GM11168 (cell line): ENCODE data around the gene FEN1.

ENCODE experiments used
- in situ Hi-C: fragments of 300-500 bp; cut with MboI; formaldehyde crosslinking; loops from one replicate; pipeline ENCODE4 v1.12.0; 2022; ENCODE audit warnings: low sequenced_read_pairs; ENCODE audit not compliant: unreplicated experiment

The FEN1 gene

GRCh38 chr11:61793083-61793828 lies 545 bp downstream of the FEN1 start:
- in situ Hi-C loops, result loop anchor here (5.0 kb wide), 1 partner anchor 104 kb away; no protein-coding TSS in a partner anchor

DNA sequence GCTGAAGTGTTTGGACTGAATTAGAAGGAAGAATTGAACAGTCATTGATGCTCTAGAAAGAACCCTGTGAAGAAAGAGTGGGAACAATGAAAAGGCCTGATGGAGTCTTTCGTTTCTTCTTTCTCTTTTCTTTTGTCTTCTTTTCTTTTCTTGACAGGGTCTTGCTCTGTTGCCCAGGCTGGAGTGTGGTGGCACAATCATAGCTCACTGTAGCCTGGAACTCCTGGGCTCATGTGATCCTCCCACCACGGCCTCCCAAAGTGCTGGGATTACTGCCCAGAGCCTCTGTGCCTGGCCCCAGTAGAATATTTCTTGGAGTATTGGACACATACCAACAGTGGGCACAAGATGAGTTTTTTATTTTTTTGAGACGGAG lies 1.1 kb downstream of the FEN1 start:
- in situ Hi-C loops, result loop anchor here (5.0 kb wide), 1 partner anchor 103 kb away; no protein-coding TSS in a partner anchor

DNA sequence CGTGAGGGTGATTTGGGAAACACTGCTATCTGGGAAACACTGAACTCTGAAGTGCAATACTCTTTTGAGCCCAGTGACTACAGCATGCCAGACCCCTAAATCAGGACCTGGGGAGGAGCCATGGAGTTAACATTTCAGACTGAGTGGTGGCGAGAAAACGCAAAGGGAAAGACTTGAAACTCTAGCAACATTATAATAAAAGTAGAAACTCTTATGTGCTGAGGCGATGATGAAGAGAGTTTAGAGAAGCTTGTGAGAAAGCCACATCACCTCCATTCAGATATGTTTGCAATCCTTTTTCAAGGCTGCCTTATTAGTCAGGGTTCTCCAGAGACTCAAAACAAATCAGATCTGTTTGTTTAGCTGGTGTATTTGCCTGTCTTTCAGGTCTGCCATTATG lies 1.9 kb downstream of the FEN1 start:
- in situ Hi-C loops, result loop anchor here (5.0 kb wide), 1 partner anchor 103 kb away; no protein-coding TSS in a partner anchor

DNA sequence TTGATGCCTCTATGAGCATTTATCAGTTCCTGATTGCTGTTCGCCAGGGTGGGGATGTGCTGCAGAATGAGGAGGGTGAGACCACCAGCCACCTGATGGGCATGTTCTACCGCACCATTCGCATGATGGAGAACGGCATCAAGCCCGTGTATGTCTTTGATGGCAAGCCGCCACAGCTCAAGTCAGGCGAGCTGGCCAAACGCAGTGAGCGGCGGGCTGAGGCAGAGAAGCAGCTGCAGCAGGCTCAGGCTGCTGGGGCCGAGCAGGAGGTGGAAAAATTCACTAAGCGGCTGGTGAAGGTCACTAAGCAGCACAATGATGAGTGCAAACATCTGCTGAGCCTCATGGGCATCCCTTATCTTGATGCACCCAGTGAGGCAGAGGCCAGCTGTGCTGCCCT lies 2.7 kb downstream of the FEN1 start:
- in situ Hi-C loops, result no loop called here

DNA sequence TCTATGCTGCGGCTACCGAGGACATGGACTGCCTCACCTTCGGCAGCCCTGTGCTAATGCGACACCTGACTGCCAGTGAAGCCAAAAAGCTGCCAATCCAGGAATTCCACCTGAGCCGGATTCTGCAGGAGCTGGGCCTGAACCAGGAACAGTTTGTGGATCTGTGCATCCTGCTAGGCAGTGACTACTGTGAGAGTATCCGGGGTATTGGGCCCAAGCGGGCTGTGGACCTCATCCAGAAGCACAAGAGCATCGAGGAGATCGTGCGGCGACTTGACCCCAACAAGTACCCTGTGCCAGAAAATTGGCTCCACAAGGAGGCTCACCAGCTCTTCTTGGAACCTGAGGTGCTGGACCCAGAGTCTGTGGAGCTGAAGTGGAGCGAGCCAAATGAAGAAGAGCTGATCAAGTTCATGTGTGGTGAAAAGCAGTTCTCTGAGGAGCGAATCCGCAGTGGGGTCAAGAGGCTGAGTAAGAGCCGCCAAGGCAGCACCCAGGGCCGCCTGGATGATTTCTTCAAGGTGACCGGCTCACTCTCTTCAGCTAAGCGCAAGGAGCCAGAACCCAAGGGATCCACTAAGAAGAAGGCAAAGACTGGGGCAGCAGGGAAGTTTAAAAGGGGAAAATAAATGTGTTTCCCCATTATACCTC lies 3.3 kb downstream of the FEN1 start:
- in situ Hi-C loops, result no loop called here

DNA sequence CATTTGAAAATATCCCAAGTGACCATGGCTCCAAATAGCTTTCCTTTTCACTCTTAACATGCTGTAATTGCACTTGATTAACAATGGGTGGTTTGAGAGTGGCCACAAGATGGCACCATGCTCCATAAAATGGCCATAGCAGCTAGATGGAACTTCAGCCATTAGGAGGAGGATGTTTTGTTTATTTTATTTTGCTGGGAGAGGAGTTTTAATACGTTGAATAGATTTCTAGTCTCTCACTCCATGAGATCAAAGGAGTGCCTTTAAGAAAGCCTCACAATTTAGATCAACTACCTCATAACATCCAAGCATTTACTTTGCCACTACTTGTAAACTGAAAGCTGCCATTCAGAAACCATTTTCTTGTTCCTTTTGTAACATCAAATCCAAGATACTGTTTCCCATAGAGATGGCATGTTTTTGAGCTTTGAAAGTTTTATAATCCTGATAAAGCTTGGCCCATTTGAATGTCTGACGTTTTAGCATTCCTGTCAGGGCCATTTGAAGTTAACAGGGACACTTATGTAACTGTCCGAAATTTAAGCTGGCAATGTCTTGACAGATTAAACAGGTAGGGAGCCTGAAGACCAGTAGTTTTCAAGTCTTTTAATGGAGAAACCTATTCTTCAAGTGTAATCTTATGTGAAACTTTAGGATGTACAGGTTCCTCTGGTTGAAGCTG lies 4.7 kb downstream of the FEN1 start:
- in situ Hi-C loops, result no loop called here

GRCh38 chr11:61799665-61800284 lies 7.1 kb downstream of the FEN1 start:
- in situ Hi-C loops, result no loop called here

DNA sequence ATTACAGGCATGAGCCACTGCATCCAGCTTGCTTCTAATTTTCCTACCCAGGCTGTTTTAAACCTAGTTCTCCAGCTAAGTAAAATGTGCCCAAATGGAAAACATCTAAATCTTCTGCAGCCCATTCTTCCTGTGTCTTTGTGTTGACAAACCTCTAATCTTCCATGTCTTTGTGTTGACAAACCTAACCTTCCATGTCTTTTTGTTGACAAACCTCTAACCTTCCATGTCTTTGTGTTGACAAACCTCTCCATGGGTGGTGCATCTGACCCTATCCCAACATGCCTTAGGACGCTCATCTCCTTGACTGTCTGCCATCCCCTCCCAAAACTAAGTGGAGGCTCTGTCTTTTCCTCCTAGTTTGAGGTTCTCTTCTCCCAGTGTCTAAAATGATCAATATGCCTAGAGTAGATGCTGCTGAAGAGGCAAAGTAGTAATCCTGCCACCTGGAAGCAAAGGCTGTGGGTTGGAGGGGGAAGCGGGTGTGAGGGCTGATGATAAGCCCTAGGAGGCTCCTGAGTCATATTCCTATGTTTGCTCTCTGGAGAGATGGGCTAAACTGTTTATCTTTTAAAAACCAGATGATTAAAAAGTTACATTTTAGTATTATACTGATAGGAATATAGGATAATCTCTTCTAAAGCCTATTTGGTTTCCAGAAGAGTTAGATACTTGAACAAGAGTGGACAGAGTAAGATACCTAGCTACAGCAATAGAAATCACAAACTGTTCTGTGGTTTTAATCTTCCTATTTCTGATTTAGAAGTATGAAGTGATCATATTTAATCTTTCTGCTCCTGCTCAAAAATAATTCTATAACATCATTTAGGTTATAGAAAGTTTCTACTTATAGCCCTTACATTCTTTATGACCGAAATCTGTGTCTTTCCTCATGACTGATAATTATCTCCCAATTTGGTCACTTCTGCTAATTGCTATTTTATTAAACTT lies 7.9 kb downstream of the FEN1 start:
- in situ Hi-C loops, result no loop called here

DNA sequence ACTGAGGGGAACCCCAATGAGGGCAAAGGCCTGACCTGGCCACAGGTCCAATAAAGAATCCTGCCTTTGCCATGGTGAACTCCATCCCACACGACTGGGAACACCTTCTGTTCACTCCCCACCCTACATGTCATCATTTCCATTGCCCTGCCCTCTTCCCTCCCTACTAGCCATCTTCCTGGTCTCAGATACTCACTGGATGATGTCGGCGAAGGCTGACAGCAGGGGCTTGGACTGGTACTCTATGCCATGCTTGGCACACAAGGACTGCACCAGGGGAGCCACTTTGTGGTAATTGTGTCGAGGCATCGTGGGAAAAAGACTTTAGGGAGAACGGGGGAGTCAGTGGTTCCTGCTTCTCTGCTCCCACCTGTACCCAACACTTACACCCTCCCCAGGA lies 9.9 kb downstream of the FEN1 start:
- in situ Hi-C loops, result no loop called here

- in situ Hi-C loops, result no loop called here
Observed at GRCh38 chr11:61803889-61804647, 11.4 kb downstream of the FEN1 start.

DNA sequence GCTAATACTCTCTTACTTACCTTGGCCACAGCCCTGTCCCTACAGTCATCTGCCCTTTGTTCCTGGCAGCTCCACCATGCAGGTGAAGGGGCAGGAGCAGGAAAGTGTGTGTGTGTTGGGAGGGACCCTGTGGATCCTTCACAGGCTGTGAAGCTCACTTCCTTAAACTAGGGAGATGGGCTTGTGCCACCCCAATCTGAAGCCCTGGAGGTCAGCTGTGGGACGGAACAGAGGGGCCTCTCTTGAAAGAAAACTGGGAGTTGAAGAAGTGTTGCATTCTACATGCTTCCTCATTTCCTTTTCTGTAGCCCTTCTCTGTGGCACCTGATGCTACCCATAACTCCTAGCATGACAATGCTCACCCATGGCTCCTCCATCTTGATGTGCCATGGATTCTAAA lies 12.4 kb downstream of the FEN1 start:
- in situ Hi-C loops, result no loop called here

GRCh38 chr11:61806785-61807184 lies 14.1 kb downstream of the FEN1 start:
- in situ Hi-C loops, result no loop called here

GRCh38 chr11:61810671-61811175 lies 18.0 kb downstream of the FEN1 start:
- in situ Hi-C loops, result no loop called here

DNA sequence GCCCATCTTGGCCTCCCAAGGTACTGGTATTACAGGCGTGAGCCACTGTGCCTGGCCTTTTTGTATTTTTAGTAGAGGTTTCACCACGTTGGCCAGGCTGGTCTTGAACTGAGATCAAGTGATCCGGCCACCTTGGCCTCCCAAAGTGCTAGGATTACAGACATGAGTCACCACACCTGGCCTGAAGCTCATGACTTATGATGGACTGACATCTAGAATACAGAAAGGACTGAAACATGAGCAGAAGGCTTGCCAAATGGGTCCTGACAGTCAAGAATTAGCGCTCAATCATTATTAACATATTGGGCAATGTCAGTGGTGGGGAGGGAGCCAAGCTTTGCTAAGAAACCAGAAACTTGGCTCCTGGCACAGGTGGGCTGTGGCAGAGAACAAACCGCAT lies 19.1 kb downstream of the FEN1 start:
- in situ Hi-C loops, result no loop called here

DNA sequence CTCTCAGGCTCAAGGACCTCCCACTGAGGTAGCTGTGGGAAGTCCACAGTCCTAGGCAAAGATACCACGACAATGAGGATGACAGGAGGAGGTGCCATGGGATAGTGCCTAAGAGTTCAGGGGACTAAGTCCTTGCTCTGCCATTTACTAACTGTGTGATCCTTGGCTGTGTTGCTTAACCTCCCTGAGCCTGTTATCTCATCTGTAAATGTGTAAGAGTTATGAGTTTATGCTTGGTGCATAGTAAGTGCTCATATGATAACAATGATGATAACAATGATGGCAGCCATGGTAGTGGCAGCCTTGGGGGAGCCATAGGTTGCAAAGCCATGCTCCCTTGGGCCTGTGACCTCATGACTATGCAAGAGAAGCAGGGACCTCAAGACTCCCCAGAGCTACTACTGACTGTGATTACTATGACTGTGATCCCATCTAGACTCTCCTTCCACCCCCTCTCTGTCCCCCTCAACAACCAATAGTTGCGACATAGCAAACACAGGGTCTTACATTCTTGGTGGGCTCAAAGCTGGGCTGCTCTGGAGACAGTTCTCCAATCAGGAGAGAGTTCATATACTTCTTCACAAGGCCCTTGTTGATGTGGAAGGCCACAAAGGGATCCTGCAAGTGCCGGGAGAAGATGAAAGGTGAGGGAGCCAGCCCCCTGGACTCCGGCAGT lies 20.2 kb downstream of the FEN1 start:
- in situ Hi-C loops, result no loop called here

DNA sequence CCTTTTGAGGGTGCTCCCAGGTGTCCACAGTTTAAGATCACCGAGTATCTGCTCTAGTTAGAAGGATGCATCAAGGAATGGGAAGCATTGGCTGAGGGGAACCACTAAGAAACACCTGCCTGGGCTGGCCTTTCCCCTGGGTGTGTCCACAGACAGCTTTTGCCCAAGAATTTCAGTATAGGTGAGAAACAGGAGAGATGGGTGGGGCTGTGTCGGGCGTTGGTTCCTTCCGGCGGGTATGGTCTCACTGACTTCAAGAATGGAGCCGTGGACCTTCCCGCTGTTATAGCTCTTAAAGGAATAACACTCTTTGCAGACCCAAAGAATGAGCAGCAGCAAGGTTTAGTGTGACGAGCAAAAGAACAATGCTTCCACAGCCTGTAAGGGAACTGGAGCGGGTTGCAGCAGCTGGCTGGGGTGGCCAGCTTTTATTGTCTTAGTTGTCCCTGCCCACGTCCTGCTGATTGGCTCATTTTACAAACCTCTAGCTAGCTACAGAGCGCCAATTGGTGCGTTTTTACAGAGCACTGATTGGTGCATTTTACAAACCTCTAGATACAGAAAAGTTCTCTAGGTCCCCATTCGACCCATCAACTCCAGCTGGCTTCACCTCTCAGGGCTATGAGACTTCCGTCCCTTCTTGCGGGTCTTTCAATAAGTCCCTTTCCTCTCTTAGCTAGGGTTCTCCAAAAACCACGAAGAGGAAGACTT lies 21.7 kb downstream of the FEN1 start:
- in situ Hi-C loops, result no loop called here

- in situ Hi-C loops, result no loop called here
Observed at GRCh38 chr11:61814958-61815789, 22.5 kb downstream of the FEN1 start.
